B cell (primary cell): ENCODE results near the gene LCOR. TPM values are rescaled to one million over a fixed set of nuclear protein-coding genes. Genes with fewer than 3 reads are reported as not detected.

Source experiments
- ATAC-seq: fragments of 200-7000 bp; cut with Tn5 transposase; one replicate; pipeline ENCODE4 v1.10.0; 2021; ENCODE audit warnings: low read depth, mild to moderate bottlenecking, moderate number of reproducible peaks, moderate library complexity
- CTCF ChIA-PET: fragments of 350-600 bp; sonication (Branson Sonifier 250); formaldehyde crosslinking; loops from one replicate; lab custom pipeline; 2021; ENCODE audit warnings: antibody characterized with exemption, inconsistent platforms; lab: Charles Lee
- POLR2A ChIA-PET: fragments of 350-600 bp; sonication (Branson Sonifier 250); formaldehyde crosslinking; loops from one replicate; lab custom pipeline; 2021; ENCODE audit warnings: antibody characterized with exemption; lab: Charles Lee
- DNase-seq: peaks from one replicate; pipeline ENCODE4 v3.0.0; 2013
- H2AFZ ChIP-seq: 2 replicates; pipeline ENCODE4 v1.6.1; 2012; ENCODE audit warnings: mild to moderate bottlenecking, low read depth, low read length; ENCODE audit not compliant: insufficient read depth, poor library complexity, severe bottlenecking
- H3K27ac ChIP-seq, 2 donors: 1 replicate in 1 of 2; 2 replicates in 1 of 2; pipeline ENCODE4 v1.5.1; 2012 to 2013; ENCODE audit warnings: low read length in 2 of 2, mild to moderate bottlenecking in 2 of 2, moderate library complexity in 1 of 2
- H3K27me3 ChIP-seq, 4 experiments: fragments of 200-600 bp in 1 of 4; sonication (generic) in 1 of 4; replicated peaks in 1 of 4; 1 replicate in 2 of 4; 2 replicates in 2 of 4; pipeline versions ENCODE4 v1.6.1 to v1.7.0; 2013 to 2016; ENCODE audit warnings: low read length in 3 of 4, mild to moderate bottlenecking in 2 of 4, mixed read lengths in 1 of 4, moderate library complexity in 1 of 4; ENCODE audit not compliant: insufficient read depth in 4 of 4, control insufficient read depth in 3 of 4; ENCODE audit errors: control extremely low read depth in 1 of 4
- H3K36me3 ChIP-seq, 2 experiments: replicated peaks in 1 of 2; 1 replicate in 1 of 2; 2 replicates in 1 of 2; pipeline versions ENCODE4 v1.6.1 to v1.7.1; 2013; ENCODE audit warnings: low read length in 1 of 2; ENCODE audit not compliant: insufficient read depth in 2 of 2, control insufficient read depth in 1 of 2; ENCODE audit errors: control extremely low read depth in 1 of 2, extremely low read depth in 1 of 2
- H3K4me1 ChIP-seq, 2 donors: fragments of 200-600 bp in 1 of 2; sonication (generic) in 1 of 2; 1 replicate in 1 of 2; 2 replicates in 1 of 2; pipeline versions ENCODE4 v1.5.1 to v1.6.1; 2013 to 2017; ENCODE audit warnings: low read length in 2 of 2; ENCODE audit not compliant: control insufficient read depth in 2 of 2, insufficient read depth in 2 of 2
- H3K4me2 ChIP-seq: replicated peaks from 2 replicates; pipeline ENCODE3; 2012; ENCODE audit warnings: mild to moderate bottlenecking, low read depth, low read length; ENCODE audit not compliant: poor library complexity, severe bottlenecking
- H3K4me3 ChIP-seq, 5 experiments: fragments of 200-600 bp in 1 of 5; sonication (generic) in 1 of 5; 1 replicate in 3 of 5; 2 replicates in 2 of 5; pipeline versions ENCODE4 v1.5.1 to v1.7.0; 2011 to 2016; ENCODE audit warnings: low read length in 4 of 5, mild to moderate bottlenecking in 4 of 5, low read depth in 2 of 5, control low read depth in 1 of 5, moderate library complexity in 1 of 5; ENCODE audit not compliant: insufficient read depth in 1 of 5; ENCODE audit errors: control extremely low read depth in 1 of 5, extremely low read depth in 1 of 5
- H3K79me2 ChIP-seq: fragments of 200-600 bp; sonication (generic); one replicate; pipeline ENCODE4 v1.6.0; 2016; ENCODE audit warnings: low read length; ENCODE audit not compliant: control insufficient read depth, insufficient read depth
- H3K9ac ChIP-seq: fragments of 200-600 bp; sonication (generic); 2 replicates; pipeline ENCODE4 v1.6.1; 2017; ENCODE audit warnings: mild to moderate bottlenecking, low read length, moderate library complexity
- H3K9me3 ChIP-seq, 3 donors: one replicate each; pipeline versions ENCODE4 v1.6.1 to v1.7.1; 2013; ENCODE audit warnings: low read length in 2 of 3; ENCODE audit not compliant: control insufficient read depth in 2 of 3, insufficient read depth in 1 of 3; ENCODE audit errors: control extremely low read depth in 1 of 3
- H4K20me1 ChIP-seq: 2 replicates; pipeline ENCODE4 v1.6.0; 2012; ENCODE audit warnings: mild to moderate bottlenecking, low read length; ENCODE audit not compliant: insufficient read depth, control insufficient read depth, poor library complexity, severe bottlenecking
- H3K27ac Mint-ChIP-seq: one replicate; pipeline ENCODE4 v1.8.0; 2021; ENCODE audit warnings: mixed read lengths
- H3K27me3 Mint-ChIP-seq: one replicate; pipeline ENCODE4 v1.8.0; 2021; ENCODE audit warnings: mixed read lengths
- H3K4me1 Mint-ChIP-seq: one replicate; pipeline ENCODE4 v1.8.0; 2021; ENCODE audit warnings: mixed read lengths
- H3K4me3 Mint-ChIP-seq: one replicate; pipeline ENCODE4 v1.8.0; 2021; ENCODE audit warnings: mixed read lengths
- H3K9me3 Mint-ChIP-seq: one replicate; pipeline ENCODE4 v1.8.0; 2022; ENCODE audit warnings: mixed read lengths; ENCODE audit not compliant: insufficient read depth
- EZH2 ChIP-seq: IDR thresholded peaks from 2 replicates; pipeline ENCODE4 v1.6.1; 2012; ENCODE audit warnings: borderline replicate concordance, low read depth, mild to moderate bottlenecking, moderate library complexity, low read length; ENCODE audit not compliant: insufficient read depth, poor library complexity, severe bottlenecking
- WGBS: methylation state at CpG from one replicate; pipeline ENCODE4 v1.1.5; 2013; ENCODE audit warnings: missing lambda C conversion rate; ENCODE audit not compliant: insufficient coverage; 5-methylcytosine and 5-hydroxymethylcytosine counted together
- intact Hi-C: fragments of 100-400 bp; cut with micrococcal nuclease; formaldehyde crosslinking; loops from one replicate; pipeline ENCODE4 v1.10.0; 2022
- polyA plus RNA-seq: library from polyadenylated mRNA; depleted of rRNA; stranded (reverse); fragments of >200 nt; gene quantifications from 2 replicates; pipeline ENCODE4 v1.2.3, GENCODE V29; 2012
- total RNA-seq, 2 donors: library from RNA; stranded (reverse); fragments of 120-200 nt in 1 of 2; gene quantifications; 1 replicate in 1 of 2; 2 replicates in 1 of 2; pipeline versions ENCODE4 v1.2.3 to v1.2.4, GENCODE V29; 2013 to 2022
- TF ChIP-seq, protein P1 (sequence below): fragments of 200-600 bp; IDR thresholded peaks from one replicate; pipeline ENCODE4 v1.8.0; 2022; ENCODE audit warnings: antibody characterized with exemption, mild to moderate bottlenecking

Gene LCOR
- total and polyA plus RNA-seq, 2 donors (not counting 1 experiment from before 2014, with no cell fraction given) = 5.1 to 70.0 TPM

DNA sequence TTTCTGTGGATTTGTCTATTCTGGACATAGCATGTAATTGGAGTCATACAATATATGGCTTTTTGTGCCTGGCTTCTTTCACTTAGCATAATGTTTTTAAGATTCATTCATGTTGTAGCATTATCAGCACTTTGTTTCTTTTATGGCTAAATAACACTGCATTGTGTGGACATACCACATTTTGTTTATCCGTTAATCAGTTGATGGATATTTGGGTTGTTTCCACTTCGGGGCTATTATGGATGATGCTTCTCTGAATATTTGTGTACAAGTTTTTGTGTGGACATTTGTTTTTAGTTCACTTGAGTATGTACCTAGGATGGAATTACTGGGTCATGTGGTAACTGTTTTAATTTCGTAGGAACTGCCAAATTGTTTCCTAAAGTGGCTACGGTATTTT is 6.4 kb downstream of the LCOR start:
- Mint-ChIP-seq H3K27ac (no peak overlapping the region), H3K9me3 (no peaks in the 10 kb centered on the region), H3K27me3 (no peaks in the 10 kb centered on the region), H3K4me1 (peaks cover 70% of the 10 kb centered on the region), H3K4me3 (no peak overlapping the region)
- Histone ChIP-seq H3K4me1 (peaks cover 20 to 57% of the 10 kb centered on the region in 2 donors), H2AFZ (no peak overlapping the region), H4K20me1 (peaks cover 88% of the 10 kb centered on the region), H3K9ac (no peak overlapping the region), H3K27ac (no peak overlapping the region), H3K9me3 (no peaks in the 10 kb centered on the region), H3K79me2 (peaks cover 100% of the 10 kb centered on the region), H3K4me3 (no peak overlapping the region), H3K36me3 (peaks cover 0 to 3% of the 10 kb centered on the region in 2 experiments), H3K4me2 (no peak overlapping the region), H3K27me3 (no peaks in the 10 kb centered on the region)
- DNase-seq (no peak), ATAC-seq (no peak)
- 100% methylated on average over 1 of the region's 4 CpGs for WGBS
- POLR2A ChIA-PET = no interaction called here
- CTCF ChIA-PET = interaction anchor here (1.6 kb wide), 1 partner anchor 196 kb away, joined by 6 read pairs; no protein-coding TSS in a partner anchor
- TF ChIP-seq, protein P1, sequence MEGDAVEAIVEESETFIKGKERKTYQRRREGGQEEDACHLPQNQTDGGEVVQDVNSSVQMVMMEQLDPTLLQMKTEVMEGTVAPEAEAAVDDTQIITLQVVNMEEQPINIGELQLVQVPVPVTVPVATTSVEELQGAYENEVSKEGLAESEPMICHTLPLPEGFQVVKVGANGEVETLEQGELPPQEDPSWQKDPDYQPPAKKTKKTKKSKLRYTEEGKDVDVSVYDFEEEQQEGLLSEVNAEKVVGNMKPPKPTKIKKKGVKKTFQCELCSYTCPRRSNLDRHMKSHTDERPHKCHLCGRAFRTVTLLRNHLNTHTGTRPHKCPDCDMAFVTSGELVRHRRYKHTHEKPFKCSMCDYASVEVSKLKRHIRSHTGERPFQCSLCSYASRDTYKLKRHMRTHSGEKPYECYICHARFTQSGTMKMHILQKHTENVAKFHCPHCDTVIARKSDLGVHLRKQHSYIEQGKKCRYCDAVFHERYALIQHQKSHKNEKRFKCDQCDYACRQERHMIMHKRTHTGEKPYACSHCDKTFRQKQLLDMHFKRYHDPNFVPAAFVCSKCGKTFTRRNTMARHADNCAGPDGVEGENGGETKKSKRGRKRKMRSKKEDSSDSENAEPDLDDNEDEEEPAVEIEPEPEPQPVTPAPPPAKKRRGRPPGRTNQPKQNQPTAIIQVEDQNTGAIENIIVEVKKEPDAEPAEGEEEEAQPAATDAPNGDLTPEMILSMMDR = no peak
- no peak for TF ChIP-seq EZH2
- intact Hi-C loops = no loop called here

DNA sequence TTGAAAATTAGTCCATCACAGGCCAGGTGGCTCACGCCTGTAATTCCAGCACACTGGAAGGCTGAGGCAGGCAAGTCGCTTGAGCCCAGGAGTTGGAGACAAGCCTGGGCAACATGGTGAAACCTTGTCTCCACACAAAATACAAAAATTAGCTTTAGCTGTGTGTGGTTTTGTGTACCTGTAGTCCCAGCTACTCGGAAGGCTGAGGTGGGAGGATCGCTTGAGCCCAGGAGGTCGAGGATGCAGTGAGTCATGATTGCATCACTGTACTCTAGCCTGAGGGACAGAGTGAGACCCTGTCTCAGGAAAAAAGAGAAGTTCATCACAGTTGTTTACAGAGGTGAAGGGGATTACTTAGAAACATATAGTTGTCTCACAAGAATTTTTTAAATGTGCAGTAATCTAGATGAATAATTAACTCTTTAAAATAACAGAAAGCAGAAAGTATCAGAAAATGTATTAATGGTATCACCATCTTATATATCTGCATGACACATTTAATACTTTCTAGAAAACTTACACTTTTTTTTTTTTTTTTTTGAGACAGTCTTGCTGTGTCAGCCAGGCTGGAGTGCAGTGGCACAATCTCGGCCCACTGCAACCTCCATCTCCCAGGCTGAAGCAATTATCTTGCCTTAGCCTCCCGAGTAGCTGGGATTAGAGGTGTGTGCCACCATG is 8.9 kb downstream of the LCOR start:
- intact Hi-C loops = loop anchor here (10.0 kb wide), 1 partner anchor 54 kb away; no protein-coding TSS in a partner anchor
- H3K9me3 Mint-ChIP-seq = no peaks in the 10 kb centered on the region
- Histone ChIP-seq H4K20me1 (peaks cover 84% of the 10 kb centered on the region), H3K79me2 (peaks cover 99% of the 10 kb centered on the region), H2AFZ (no peak overlapping the region), H3K27ac (no peak overlapping the region), H3K4me3 (no peak overlapping the region), H3K27me3 (no peaks in the 10 kb centered on the region), H3K4me2 (no peak overlapping the region), H3K4me1 (peaks cover 7 to 45% of the 10 kb centered on the region in 2 donors), H3K9me3 (no peaks in the 10 kb centered on the region), H3K36me3 (peaks cover 0 to 3% of the 10 kb centered on the region in 2 experiments), H3K9ac (no peak overlapping the region)
- ChIA-PET POLR2A (no interaction called here), CTCF (no interaction called here)
- ATAC-seq (peak; percentile 69), DNase-seq (no peak)
- 54% methylated on average over 4 of the region's 7 CpGs for WGBS
- TF ChIP-seq, protein P1 = no peak
- no peak for TF ChIP-seq EZH2
- no peak overlapping the region for H3K27ac Mint-ChIP-seq
- H3K4me1 Mint-ChIP-seq = peaks cover 65% of the 10 kb centered on the region
- H3K27me3 Mint-ChIP-seq = no peaks in the 10 kb centered on the region
- H3K4me3 Mint-ChIP-seq = peak overlapping the region; percentile 26
